ENCODE data around the gene LIN37.

DNA sequence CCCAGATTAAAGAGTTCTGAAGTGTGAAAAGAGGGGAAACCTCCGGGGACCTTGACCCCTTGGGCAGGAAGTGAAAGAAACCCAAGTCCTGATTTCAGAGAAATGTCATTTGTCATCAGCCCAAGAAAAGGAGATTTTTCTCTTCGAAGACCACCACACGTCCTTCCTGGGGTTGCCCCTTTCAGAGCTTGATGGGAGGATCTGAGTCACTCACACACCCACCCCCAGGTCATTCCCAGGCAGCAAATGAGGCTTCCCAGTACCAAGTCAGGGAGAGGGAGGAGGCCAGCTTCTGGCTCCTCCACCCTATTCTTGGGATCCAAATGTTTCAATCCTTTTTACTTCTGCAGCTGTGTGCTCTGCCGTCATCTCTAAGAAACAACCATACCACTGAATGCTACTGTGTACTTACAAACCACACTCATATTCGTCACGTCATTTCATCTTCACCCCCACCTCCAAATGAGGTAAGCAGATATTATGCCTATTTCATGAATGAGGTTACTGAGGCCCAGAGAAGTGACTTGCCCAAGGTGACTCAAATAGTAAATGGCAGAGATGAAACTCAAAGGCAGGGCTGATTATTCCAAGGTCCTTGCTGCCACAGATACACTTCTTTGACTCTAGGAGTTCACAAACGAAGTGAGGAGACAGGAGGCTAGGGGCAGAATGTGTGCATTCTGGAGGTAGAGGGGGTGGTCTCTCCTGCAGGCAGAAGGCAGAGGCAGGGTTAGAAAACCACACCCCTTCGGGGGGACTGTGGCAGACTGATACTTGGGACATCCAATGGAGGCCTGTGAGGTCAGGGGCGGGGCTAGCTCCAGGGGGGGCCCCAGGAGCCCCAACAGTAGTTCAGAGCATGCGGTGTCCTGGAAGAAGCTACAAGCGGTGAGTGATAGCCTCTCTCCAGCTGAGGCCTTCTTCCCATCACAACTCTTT is 35.5 kb upstream of the LIN37 start:
- TF ChIP-seq, protein P1, sequence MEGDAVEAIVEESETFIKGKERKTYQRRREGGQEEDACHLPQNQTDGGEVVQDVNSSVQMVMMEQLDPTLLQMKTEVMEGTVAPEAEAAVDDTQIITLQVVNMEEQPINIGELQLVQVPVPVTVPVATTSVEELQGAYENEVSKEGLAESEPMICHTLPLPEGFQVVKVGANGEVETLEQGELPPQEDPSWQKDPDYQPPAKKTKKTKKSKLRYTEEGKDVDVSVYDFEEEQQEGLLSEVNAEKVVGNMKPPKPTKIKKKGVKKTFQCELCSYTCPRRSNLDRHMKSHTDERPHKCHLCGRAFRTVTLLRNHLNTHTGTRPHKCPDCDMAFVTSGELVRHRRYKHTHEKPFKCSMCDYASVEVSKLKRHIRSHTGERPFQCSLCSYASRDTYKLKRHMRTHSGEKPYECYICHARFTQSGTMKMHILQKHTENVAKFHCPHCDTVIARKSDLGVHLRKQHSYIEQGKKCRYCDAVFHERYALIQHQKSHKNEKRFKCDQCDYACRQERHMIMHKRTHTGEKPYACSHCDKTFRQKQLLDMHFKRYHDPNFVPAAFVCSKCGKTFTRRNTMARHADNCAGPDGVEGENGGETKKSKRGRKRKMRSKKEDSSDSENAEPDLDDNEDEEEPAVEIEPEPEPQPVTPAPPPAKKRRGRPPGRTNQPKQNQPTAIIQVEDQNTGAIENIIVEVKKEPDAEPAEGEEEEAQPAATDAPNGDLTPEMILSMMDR (IDR thresholded peaks at IDR 0.05) = no peak
- no peak for TF ChIP-seq POLR2A (IDR thresholded peaks at IDR 0.05)

Measured in right lobe of liver (tissue), 4 donors.